Measurements from ENCODE around the gene TTLL6. TPM values are rescaled to one million over a fixed set of nuclear protein-coding genes. Genes with fewer than 3 reads are reported as not detected.

Gene TTLL6
- total and polyA plus RNA-seq, 2 donors: 0.41 to 0.42 TPM

GRCh38 chr17:48723423-48724250 is 93.4 kb downstream of the TTLL6 start:
- peaks cover 0 to 26% of the 10 kb centered on the region in 2 donors for H3K4me1 ChIP-seq (ENCODE audit: control insufficient read depth in 2 of 2, insufficient read depth in 2 of 2, low read length in 2 of 2)
- peaks cover 94 to 100% of the 10 kb centered on the region in 2 donors for H3K27me3 ChIP-seq (ENCODE audit: control insufficient read depth in 2 of 2, insufficient read depth in 1 of 2, low read length in 1 of 2)
- H3K4me3 ChIP-seq (ENCODE audit: low read length in 2 of 2): no peak overlapping the region
- no peak for DNase-seq (ENCODE audit: low read depth in 6 of 9, low spot score in 9 of 9)
- H3K9me3 ChIP-seq (ENCODE audit: control insufficient read depth in 2 of 2, insufficient read depth in 1 of 2, low read length in 1 of 2): peaks cover 1 to 19% of the 10 kb centered on the region in 2 donors
- no peaks in the 10 kb centered on the region for H3K36me3 ChIP-seq (ENCODE audit: control insufficient read depth in 2 of 2, insufficient read depth in 2 of 2, low read length in 1 of 2)
- H3K27ac ChIP-seq (ENCODE audit: low read depth in 1 of 2, low read length in 1 of 2): no peak overlapping the region
- 7% methylated on average over 42 of the region's 42 CpGs for WGBS

GRCh38 chr17:48722915-48723422 is 94.1 kb downstream of the TTLL6 start, which contains the start of gene PRAC2:
Gene PRAC2 (plus strand): TSS chr17:48723185. CDS start chr17:48724411, 1,226 bp downstream.
- Histone ChIP-seq H3K27ac (ENCODE audit: low read depth in 1 of 2, low read length in 1 of 2) (no peak within 1 kb of the TSS), H3K27me3 (ENCODE audit: control insufficient read depth in 2 of 2, insufficient read depth in 1 of 2, low read length in 1 of 2) (peaks cover 92 to 100% of the 10 kb centered on the region in 2 donors), H3K36me3 (ENCODE audit: control insufficient read depth in 2 of 2, insufficient read depth in 2 of 2, low read length in 1 of 2) (no peaks in the 10 kb centered on the region), H3K9me3 (ENCODE audit: control insufficient read depth in 2 of 2, insufficient read depth in 1 of 2, low read length in 1 of 2) (peaks cover 1 to 19% of the 10 kb centered on the region in 2 donors), H3K4me1 (ENCODE audit: control insufficient read depth in 2 of 2, insufficient read depth in 2 of 2, low read length in 2 of 2) (peaks cover 0 to 26% of the 10 kb centered on the region in 2 donors), H3K4me3 (ENCODE audit: low read length in 2 of 2) (no peak within 1 kb of the TSS)
- 4% methylated on average over 21 of the region's 21 CpGs for WGBS
- no peak for DNase-seq (ENCODE audit: low read depth in 6 of 9, low spot score in 9 of 9)

GRCh38 chr17:48722201-48722907 is 94.7 kb downstream of the TTLL6 start, which contains the start of gene PRAC1:
Gene PRAC1 (minus strand): TSS chr17:48722518. CDS start chr17:48722392, 126 bp downstream.
- Histone ChIP-seq H3K27me3 (ENCODE audit: control insufficient read depth in 2 of 2, insufficient read depth in 1 of 2, low read length in 1 of 2) (peaks cover 90 to 100% of the 10 kb centered on the region in 2 donors), H3K27ac (ENCODE audit: low read depth in 1 of 2, low read length in 1 of 2) (no peak within 1 kb of the TSS), H3K9me3 (ENCODE audit: control insufficient read depth in 2 of 2, insufficient read depth in 1 of 2, low read length in 1 of 2) (peaks cover 0 to 19% of the 10 kb centered on the region in 2 donors), H3K4me1 (ENCODE audit: control insufficient read depth in 2 of 2, insufficient read depth in 2 of 2, low read length in 2 of 2) (peaks cover 0 to 26% of the 10 kb centered on the region in 2 donors), H3K4me3 (ENCODE audit: low read length in 2 of 2) (no peak within 1 kb of the TSS), H3K36me3 (ENCODE audit: control insufficient read depth in 2 of 2, insufficient read depth in 2 of 2, low read length in 1 of 2) (no peaks in the 10 kb centered on the region)
- 10% methylated on average over 21 of the region's 21 CpGs for WGBS
- no peak for DNase-seq (ENCODE audit: low read depth in 6 of 9, low spot score in 9 of 9)

GRCh38 chr17:48721009-48721402 is 96.0 kb downstream of the TTLL6 start:
- Histone ChIP-seq H3K9me3 (ENCODE audit: control insufficient read depth in 2 of 2, insufficient read depth in 1 of 2, low read length in 1 of 2) (peaks cover 0 to 19% of the 10 kb centered on the region in 2 donors), H3K27ac (ENCODE audit: low read depth in 1 of 2, low read length in 1 of 2) (no peak overlapping the region), H3K27me3 (ENCODE audit: control insufficient read depth in 2 of 2, insufficient read depth in 1 of 2, low read length in 1 of 2) (peaks cover 86 to 100% of the 10 kb centered on the region in 2 donors), H3K4me3 (ENCODE audit: low read length in 2 of 2) (no peak overlapping the region), H3K4me1 (ENCODE audit: control insufficient read depth in 2 of 2, insufficient read depth in 2 of 2, low read length in 2 of 2) (peaks cover 0 to 26% of the 10 kb centered on the region in 2 donors), H3K36me3 (ENCODE audit: control insufficient read depth in 2 of 2, insufficient read depth in 2 of 2, low read length in 1 of 2) (no peaks in the 10 kb centered on the region)
- WGBS: 87% methylated on average over 1 of the region's 1 CpG
- no peak for DNase-seq (ENCODE audit: low read depth in 6 of 9, low spot score in 9 of 9)

GRCh38 chr17:48720266-48721008 is 96.6 kb downstream of the TTLL6 start:
- WGBS: 23% methylated on average over 11 of the region's 11 CpGs
- H3K4me3 ChIP-seq (ENCODE audit: low read length in 2 of 2): no peak overlapping the region
- peaks cover 84 to 100% of the 10 kb centered on the region in 2 donors for H3K27me3 ChIP-seq (ENCODE audit: control insufficient read depth in 2 of 2, insufficient read depth in 1 of 2, low read length in 1 of 2)
- no peak overlapping the region for H3K27ac ChIP-seq (ENCODE audit: low read depth in 1 of 2, low read length in 1 of 2)
- peaks cover 0 to 26% of the 10 kb centered on the region in 2 donors for H3K4me1 ChIP-seq (ENCODE audit: control insufficient read depth in 2 of 2, insufficient read depth in 2 of 2, low read length in 2 of 2)
- no peak for DNase-seq (ENCODE audit: low read depth in 6 of 9, low spot score in 9 of 9)
- H3K36me3 ChIP-seq (ENCODE audit: control insufficient read depth in 2 of 2, insufficient read depth in 2 of 2, low read length in 1 of 2): no peaks in the 10 kb centered on the region
- H3K9me3 ChIP-seq (ENCODE audit: control insufficient read depth in 2 of 2, insufficient read depth in 1 of 2, low read length in 1 of 2): peaks cover 0 to 19% of the 10 kb centered on the region in 2 donors

GRCh38 chr17:48719642-48720265 is 97.3 kb downstream of the TTLL6 start:
- Histone ChIP-seq H3K4me3 (ENCODE audit: low read length in 2 of 2) (no peak overlapping the region), H3K4me1 (ENCODE audit: control insufficient read depth in 2 of 2, insufficient read depth in 2 of 2, low read length in 2 of 2) (peaks cover 0 to 26% of the 10 kb centered on the region in 2 donors)
- 11% methylated on average over 37 of the region's 37 CpGs for WGBS

GRCh38 chr17:48718761-48719641 is 98.0 kb downstream of the TTLL6 start:
- DNase-seq (ENCODE audit: low read depth in 6 of 9, low spot score in 9 of 9): no peak
- Histone ChIP-seq H3K36me3 (ENCODE audit: control insufficient read depth in 2 of 2, insufficient read depth in 2 of 2, low read length in 1 of 2) (no peaks in the 10 kb centered on the region), H3K9me3 (ENCODE audit: control insufficient read depth in 2 of 2, insufficient read depth in 1 of 2, low read length in 1 of 2) (peaks cover 0 to 9% of the 10 kb centered on the region in 2 donors), H3K4me1 (ENCODE audit: control insufficient read depth in 2 of 2, insufficient read depth in 2 of 2, low read length in 2 of 2) (peaks cover 0 to 23% of the 10 kb centered on the region in 2 donors), H3K27ac (ENCODE audit: low read depth in 1 of 2, low read length in 1 of 2) (no peak overlapping the region), H3K27me3 (ENCODE audit: control insufficient read depth in 2 of 2, insufficient read depth in 1 of 2, low read length in 1 of 2) (peaks cover 71 to 97% of the 10 kb centered on the region in 2 donors), H3K4me3 (ENCODE audit: low read length in 2 of 2) (no peak overlapping the region)
- 5% methylated on average over 80 of the region's 80 CpGs for WGBS

More at GRCh38 chr17:48719642-48720265, 97.3 kb downstream of the TTLL6 start:
- no peaks in the 10 kb centered on the region for H3K36me3 ChIP-seq (ENCODE audit: control insufficient read depth in 2 of 2, insufficient read depth in 2 of 2, low read length in 1 of 2)
- DNase-seq (ENCODE audit: low read depth in 6 of 9, low spot score in 9 of 9): no peak
- H3K27ac ChIP-seq (ENCODE audit: low read depth in 1 of 2, low read length in 1 of 2): no peak overlapping the region
- peaks cover 0 to 14% of the 10 kb centered on the region in 2 donors for H3K9me3 ChIP-seq (ENCODE audit: control insufficient read depth in 2 of 2, insufficient read depth in 1 of 2, low read length in 1 of 2)
- H3K27me3 ChIP-seq (ENCODE audit: control insufficient read depth in 2 of 2, insufficient read depth in 1 of 2, low read length in 1 of 2): peaks cover 78 to 100% of the 10 kb centered on the region in 2 donors
